Breast epithelium (tissue), 4 donors: ENCODE results near the gene STRN3. TPM values are rescaled to one million over a fixed set of nuclear protein-coding genes. Genes with fewer than 3 reads are reported as not detected.

ENCODE experiments used
- DNase-seq, 2 donors: peaks; one replicate each; pipeline ENCODE4 v3.0.0-alpha.2; 2019; ENCODE audit warnings: low spot score in 2 of 2
- H3K27ac ChIP-seq, 2 donors: fragments of 200-600 bp; sonication (generic) in 1 of 2; one replicate each; pipeline ENCODE4 v1.5.1; 2016 to 2019; ENCODE audit warnings: mild to moderate bottlenecking in 1 of 2
- H3K27me3 ChIP-seq, 2 donors: fragments of 200-600 bp; sonication (generic) in 1 of 2; one replicate each; pipeline versions ENCODE4 v1.5.1 to v1.6.0; 2017 to 2019; ENCODE audit warnings: control low read depth in 1 of 2, mild to moderate bottlenecking in 1 of 2
- H3K36me3 ChIP-seq: fragments of 200-600 bp; one replicate; pipeline ENCODE4 v1.5.1; 2019
- H3K4me1 ChIP-seq, 2 donors: fragments of 200-600 bp; sonication (generic); one replicate each; pipeline ENCODE4 v1.5.1; 2016 to 2019; ENCODE audit warnings: control low read depth in 1 of 2
- H3K4me3 ChIP-seq, 3 donors: fragments of 200-600 bp; sonication (generic); 1 replicate in 2 of 3; 2 replicates in 1 of 3; pipeline ENCODE4 v1.5.1; 2016 to 2019; ENCODE audit warnings: mild to moderate bottlenecking in 3 of 3, moderate library complexity in 2 of 3
- H3K9me3 ChIP-seq, 2 donors: fragments of 200-600 bp; sonication (generic) in 1 of 2; one replicate each; pipeline ENCODE4 v1.5.1; 2016 to 2019; ENCODE audit warnings: control low read depth in 1 of 2
- POLR2A ChIP-seq: fragments of 450-650 bp; IDR thresholded peaks from one replicate; pipeline ENCODE4 v1.6.1; 2016; ENCODE audit warnings: antibody characterized with exemption, mild to moderate bottlenecking, moderate library complexity
- POLR2AphosphoS5 ChIP-seq, 3 donors: sonication (generic); formaldehyde crosslinking; IDR thresholded peaks; one replicate each; pipeline ENCODE4 v1.6.1; 2017; ENCODE audit warnings: antibody characterized with exemption in 3 of 3
- intact Hi-C: fragments of 100-400 bp; cut with DNase I; formaldehyde crosslinking; loops from one replicate; pipeline ENCODE4 v1.15.1; 2023; ENCODE audit warnings: low total_unique reads
- total RNA-seq, 3 donors: library from RNA; depleted of rRNA; stranded (reverse); fragments of >200 nt; gene quantifications; one replicate each; pipeline ENCODE4 v1.1.0, GENCODE V29; 2016
- TF ChIP-seq, protein P1 (sequence below), 3 donors: fragments of 450-650 bp; IDR thresholded peaks; one replicate each; pipeline ENCODE4 v1.5.1; 2016 to 2017; ENCODE audit warnings: antibody characterized with exemption in 3 of 3, mild to moderate bottlenecking in 3 of 3, moderate library complexity in 3 of 3

The STRN3 gene
- total RNA-seq, 3 donors from 2014 or later: 43.5 to 60.7 (median 43.6) TPM

DNA sequence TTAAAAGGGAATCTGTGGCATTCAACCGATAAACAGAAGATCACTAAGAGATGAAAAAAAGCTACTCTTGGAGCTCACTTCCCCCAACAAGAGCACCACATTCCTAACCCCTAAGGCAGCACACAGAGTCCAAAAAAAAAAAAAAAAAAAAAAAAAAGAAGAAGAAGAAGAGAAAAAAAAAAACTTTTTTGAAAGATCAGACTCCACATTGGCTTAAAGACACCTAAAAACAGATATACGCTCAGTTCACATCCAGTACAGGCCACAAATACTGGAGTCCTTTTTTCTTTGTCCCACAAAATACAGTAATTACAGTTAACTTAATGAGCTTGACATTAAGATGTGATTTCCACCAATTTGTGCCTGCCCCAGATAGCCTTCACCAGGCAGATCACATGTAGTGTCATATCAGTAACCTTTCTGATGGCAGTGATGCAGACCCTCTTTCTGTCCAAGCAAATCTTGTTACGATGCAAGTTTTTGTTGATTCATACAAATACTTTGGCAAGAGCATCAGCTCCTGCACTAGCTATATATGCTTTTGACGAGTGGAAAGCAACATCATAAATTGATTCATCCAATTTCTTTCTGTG is 131.2 kb downstream of the STRN3 start:
- intact Hi-C loops: no loop called here
- no peaks in the 10 kb centered on the region for H3K9me3 ChIP-seq
- H3K4me1 ChIP-seq: no peaks in the 10 kb centered on the region
- TF ChIP-seq, protein P1, sequence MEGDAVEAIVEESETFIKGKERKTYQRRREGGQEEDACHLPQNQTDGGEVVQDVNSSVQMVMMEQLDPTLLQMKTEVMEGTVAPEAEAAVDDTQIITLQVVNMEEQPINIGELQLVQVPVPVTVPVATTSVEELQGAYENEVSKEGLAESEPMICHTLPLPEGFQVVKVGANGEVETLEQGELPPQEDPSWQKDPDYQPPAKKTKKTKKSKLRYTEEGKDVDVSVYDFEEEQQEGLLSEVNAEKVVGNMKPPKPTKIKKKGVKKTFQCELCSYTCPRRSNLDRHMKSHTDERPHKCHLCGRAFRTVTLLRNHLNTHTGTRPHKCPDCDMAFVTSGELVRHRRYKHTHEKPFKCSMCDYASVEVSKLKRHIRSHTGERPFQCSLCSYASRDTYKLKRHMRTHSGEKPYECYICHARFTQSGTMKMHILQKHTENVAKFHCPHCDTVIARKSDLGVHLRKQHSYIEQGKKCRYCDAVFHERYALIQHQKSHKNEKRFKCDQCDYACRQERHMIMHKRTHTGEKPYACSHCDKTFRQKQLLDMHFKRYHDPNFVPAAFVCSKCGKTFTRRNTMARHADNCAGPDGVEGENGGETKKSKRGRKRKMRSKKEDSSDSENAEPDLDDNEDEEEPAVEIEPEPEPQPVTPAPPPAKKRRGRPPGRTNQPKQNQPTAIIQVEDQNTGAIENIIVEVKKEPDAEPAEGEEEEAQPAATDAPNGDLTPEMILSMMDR (IDR thresholded peaks at IDR 0.05): no peak
- TF ChIP-seq POLR2A: no peak
- TF ChIP-seq POLR2AphosphoS5 (IDR thresholded peaks at IDR 0.05): no peak
- no peaks in the 10 kb centered on the region for H3K36me3 ChIP-seq
- DNase-seq: no peak
- no peaks in the 10 kb centered on the region for H3K27me3 ChIP-seq
- H3K27ac ChIP-seq: no peak overlapping the region
- H3K4me3 ChIP-seq: no peak overlapping the region

DNA sequence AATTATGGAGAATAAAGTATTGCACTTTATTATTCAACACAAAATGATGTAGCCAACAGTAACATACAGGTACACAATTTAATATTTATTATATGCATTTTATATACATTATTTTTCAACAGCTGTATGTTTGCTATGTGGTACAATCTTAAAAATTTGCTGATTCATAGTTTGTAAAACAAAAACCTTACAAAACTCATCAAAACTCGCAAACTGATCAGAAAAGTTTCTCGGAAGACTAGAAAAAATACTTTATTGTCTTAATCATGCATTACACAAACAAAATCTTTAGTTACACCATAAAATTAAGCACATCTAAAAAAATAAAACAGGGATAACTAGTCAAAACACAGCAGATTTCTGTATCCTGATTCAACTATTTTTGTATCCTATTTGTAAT is 132.4 kb downstream of the STRN3 start:
- Histone ChIP-seq H3K27me3 (no peaks in the 10 kb centered on the region), H3K4me3 (no peak overlapping the region), H3K36me3 (no peaks in the 10 kb centered on the region), H3K4me1 (no peaks in the 10 kb centered on the region), H3K27ac (no peak overlapping the region), H3K9me3 (no peaks in the 10 kb centered on the region)
- intact Hi-C loops: no loop called here
- TF ChIP-seq, protein P1 (IDR thresholded peaks at IDR 0.05): no peak
- TF ChIP-seq POLR2AphosphoS5 (IDR thresholded peaks at IDR 0.05): no peak
- TF ChIP-seq POLR2A: no peak
- DNase-seq: no peak

GRCh38 chr14:30889244-30889594 is 137.0 kb downstream of the STRN3 start:
- no peak overlapping the region for H3K4me3 ChIP-seq
- intact Hi-C loops: no loop called here
- H3K4me1 ChIP-seq: no peaks in the 10 kb centered on the region
- TF ChIP-seq POLR2A (no peak), POLR2AphosphoS5 (IDR thresholded peaks at IDR 0.05) (no peak)
- TF ChIP-seq, protein P1 (IDR thresholded peaks at IDR 0.05): no peak
- no peaks in the 10 kb centered on the region for H3K27me3 ChIP-seq
- H3K9me3 ChIP-seq: no peaks in the 10 kb centered on the region
- H3K36me3 ChIP-seq: no peaks in the 10 kb centered on the region
- no peak for DNase-seq
- H3K27ac ChIP-seq: no peak overlapping the region

DNA sequence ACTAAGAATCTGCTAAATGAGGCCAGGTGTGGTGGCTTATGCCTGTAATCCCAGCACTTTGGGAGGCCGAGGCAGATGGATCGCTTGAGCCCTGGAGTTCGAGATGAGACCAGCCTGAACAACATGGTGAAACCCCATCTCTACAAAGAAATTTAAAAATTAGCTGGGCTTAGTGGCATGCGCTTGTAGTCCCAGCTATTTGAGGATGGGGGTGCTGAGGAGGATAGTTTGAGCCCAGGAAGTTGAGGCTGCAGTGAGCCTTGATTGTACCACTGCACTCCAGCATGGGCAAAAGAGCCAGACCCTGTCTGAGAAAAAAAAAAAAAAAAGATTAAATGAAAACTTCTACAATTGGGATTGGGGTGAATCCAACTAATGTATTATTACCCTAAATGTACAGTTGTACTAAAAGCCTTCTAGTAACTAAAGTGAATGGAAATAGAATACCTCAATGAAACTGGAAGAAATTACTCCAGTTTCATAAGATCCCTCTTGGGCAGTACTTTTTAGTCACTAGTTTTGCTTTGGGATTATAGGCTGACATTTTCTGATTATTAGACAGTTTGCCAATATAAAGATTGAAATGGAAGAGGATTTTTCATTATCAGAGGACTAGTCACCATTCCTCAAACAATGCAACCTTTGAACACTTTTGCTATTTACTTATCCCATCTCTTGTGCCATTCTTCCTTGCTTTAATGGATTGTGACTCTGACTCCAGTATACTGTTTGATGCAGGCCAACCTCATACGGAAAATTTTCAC is 137.5 kb downstream of the STRN3 start:
- Histone ChIP-seq H3K9me3 (no peaks in the 10 kb centered on the region), H3K4me3 (no peak overlapping the region), H3K36me3 (no peaks in the 10 kb centered on the region), H3K27me3 (no peaks in the 10 kb centered on the region), H3K27ac (no peak overlapping the region), H3K4me1 (no peaks in the 10 kb centered on the region)
- intact Hi-C loops: no loop called here
- no peak for TF ChIP-seq POLR2A
- no peak for DNase-seq

DNA sequence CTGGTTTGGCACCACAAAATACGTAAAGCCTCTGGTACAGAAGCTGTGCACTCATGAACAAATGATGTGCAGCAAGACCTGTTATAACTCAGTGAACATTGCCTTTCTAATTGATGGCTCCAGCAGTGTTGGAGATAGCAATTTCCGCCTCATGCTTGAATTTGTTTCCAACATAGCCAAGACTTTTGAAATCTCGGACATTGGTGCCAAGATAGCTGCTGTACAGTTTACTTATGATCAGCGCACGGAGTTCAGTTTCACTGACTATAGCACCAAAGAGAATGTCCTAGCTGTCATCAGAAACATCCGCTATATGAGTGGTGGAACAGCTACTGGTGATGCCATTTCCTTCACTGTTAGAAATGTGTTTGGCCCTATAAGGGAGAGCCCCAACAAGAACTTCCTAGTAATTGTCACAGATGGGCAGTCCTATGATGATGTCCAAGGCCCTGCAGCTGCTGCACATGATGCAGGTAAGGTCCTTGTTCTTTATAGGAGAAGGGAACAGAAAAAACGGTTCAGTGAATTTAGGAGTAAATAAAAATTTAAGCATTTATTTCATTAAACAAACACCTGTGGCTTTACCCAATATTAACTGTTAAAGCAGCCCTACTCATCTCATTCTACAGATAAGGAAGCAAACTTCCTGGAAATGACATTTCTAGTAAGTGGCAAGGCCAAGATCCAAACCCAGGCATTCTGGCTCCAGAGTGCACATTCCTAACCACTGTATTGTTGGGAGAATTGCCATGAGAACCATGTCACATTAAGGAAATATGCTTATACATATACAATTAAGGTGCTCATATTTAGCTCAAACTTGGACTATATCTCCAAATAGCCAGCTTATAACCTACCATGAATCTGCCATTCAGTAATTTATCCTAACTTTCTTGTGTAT is 140.1 kb downstream of the STRN3 start:
- TF ChIP-seq, protein P1 (IDR thresholded peaks at IDR 0.05): no peak
- TF ChIP-seq POLR2AphosphoS5 (IDR thresholded peaks at IDR 0.05): no peak
- TF ChIP-seq POLR2A: no peak
- intact Hi-C loops: no loop called here
- DNase-seq: no peak
- Histone ChIP-seq H3K36me3 (no peaks in the 10 kb centered on the region), H3K4me3 (no peak overlapping the region), H3K27me3 (no peaks in the 10 kb centered on the region), H3K4me1 (no peaks in the 10 kb centered on the region), H3K27ac (no peak overlapping the region), H3K9me3 (no peaks in the 10 kb centered on the region)
